ENCODE measurements around the gene SUPT3H.

DNA sequence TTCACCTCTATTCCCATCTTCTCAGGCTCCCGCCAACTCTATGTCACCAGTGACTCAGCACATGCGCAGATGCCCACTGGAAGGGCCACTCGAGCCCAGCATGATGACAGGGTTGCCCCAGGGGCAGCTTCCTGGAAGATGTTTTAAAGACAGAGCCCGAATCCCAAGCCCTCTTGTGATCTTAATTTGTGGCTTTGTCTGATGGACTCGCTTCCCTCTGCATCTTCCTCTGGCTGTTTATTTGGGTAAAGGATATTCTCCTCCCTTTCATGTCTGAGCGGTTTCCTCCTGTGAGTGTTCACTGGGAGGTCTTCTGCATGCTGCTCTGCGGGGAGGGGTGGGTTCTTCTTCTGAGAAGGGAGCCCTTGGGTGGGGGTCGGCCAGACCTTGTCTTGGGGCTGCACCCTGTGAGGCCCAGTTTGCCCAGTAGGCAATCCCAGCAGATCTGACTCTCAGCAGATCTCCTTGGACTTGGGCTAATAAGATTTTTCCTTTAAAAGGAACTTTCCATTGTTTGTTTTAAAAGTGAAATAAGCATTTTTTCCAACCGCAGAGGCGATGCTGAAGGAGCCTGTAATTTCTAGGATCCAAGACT, 589.2 kb downstream of the SUPT3H start:
- TF ChIP-seq ZNF274 (IDR thresholded peaks at IDR 0.05; ENCODE audit: low read depth, low read length), result no peak
- TF ChIP-seq YY1 (IDR thresholded peaks at IDR 0.05; ENCODE audit: insufficient read depth, insufficient read length), result no peak
